ENCODE measurements around the gene GSTA1.
A peak's percentile ranks its signal among the peaks of the same experiment; 100 is the strongest.
"Not testable (repeated sequence)": the region's sequence is repeated elsewhere in the genome, so short reads cannot be mapped to it uniquely, and the experiment has no call there.

The GSTA1 gene

GRCh38 chr6:52803668-52804255 lies at the start of gene GSTA1:
Gene GSTA1 (minus strand): TSS chr6:52803816. CDS start chr6:52799267, 4,549 bp downstream.
- DNase-seq (ENCODE audit: low spot score), result not testable (repeated sequence)

DNA sequence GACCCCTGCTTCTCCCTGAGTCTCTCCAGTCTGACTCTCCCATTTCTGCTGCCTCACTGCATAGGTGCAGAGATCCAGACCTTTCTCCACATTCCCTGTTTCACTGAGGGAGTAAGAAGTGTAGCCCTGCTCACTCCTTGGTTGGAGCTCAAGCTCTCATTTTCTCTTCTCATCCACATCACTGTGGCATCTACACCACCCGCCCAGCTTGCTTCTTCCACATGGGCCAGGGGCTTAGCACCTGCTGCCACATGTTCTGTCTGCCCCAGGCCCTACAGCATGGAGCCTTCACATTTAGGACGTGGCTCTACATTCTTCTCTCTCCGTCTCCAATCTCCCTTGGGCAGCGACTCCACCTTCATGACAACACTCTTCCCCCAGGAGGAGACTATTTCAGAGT lies 45.5 kb upstream of the GSTA1 start:
- DNase-seq (ENCODE audit: low spot score), result no peak

- no peak for DNase-seq (ENCODE audit: low spot score)
Observed at GRCh38 chr6:52846002-52846401, 42.4 kb upstream of the GSTA1 start.

DNA sequence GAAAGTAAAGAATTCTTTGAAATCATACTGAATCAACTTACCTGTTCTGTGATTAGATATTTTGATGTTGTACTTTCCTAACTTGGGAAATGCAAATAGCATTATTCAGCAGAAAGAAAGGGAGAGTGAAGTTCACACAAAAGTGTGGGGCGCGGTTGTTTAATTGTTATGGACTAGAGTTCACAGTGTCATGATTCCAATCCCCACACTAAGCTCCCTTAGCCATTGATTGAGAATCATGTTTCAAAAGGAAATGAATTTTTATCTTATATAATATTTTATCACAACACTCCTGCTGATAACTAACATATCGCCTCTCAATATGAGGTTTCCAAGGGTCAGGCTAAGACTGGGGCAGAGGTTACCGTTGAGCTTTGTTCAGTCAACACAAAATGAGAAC lies 40.0 kb upstream of the GSTA1 start:
- no peak for DNase-seq (ENCODE audit: low spot score)

- no peak for DNase-seq (ENCODE audit: low spot score)
Observed at GRCh38 chr6:52840763-52841585, 37.4 kb upstream of the GSTA1 start, which contains the start of gene GSTA5. Gene GSTA5 (minus strand): TSS chr6:52840813.

DNA sequence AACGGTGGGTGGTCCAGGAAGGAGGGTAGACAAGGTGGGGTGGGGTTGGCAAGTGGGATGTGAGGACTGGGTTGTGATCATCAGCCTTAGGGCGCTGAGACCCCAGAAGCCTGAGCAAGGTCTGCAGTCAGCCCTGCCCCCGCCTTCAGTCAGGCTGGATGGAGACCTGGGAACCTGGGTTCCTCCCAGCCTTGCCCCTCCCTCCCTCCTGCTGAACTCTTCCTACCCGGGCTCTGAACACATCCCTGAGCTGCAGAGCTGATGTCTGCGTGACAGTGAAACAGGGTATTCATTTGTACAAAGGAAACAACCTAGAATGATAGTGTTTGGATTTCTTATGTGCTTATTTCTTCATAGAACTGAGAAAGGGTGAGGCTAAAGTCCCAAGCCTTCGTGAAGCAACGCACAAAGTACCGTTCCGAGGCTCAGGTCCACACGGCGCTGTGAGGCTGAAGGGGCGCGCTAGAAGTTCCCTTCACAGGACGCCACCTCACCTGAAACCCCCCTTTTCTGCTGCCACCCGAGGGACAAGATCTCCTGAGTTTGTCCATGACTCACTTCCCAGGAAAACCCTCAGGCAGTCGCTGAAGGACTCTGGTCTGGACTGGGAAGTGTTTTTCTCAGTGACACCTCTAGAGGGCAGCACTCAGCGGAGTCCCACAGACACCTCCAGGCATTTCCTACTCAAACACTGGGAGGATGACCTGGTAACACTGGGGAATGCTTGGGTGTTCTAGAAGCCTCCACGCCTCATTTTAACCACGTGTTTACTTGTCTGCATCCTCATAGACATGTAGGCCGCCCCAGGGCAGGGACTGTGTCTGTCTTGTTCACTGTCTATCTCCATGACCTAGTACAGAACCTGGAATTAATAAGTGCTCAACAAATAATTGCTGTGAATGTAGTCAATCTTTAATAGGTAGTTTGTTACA lies 35.8 kb upstream of the GSTA1 start:
- peak; percentile 82 for DNase-seq (ENCODE audit: low spot score)

DNA sequence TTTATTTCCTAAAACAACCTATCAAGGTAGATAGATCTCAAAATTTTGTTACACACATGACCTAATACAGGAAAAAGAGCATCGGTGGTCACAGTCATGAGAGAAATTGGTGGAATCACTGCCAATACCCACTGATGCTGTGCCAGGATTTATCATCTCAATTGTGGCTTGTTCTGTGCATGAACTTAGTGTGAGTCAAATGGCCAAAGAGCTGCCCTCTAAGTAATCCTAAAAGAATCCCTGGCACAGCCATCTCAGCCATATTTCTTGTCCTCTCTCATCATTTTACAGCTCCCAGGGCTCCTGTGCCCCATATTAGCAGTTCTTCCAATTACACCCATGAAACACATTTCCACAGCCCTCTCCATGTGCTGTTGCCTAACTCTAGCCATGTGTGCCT lies 30.9 kb upstream of the GSTA1 start:
- no peak for DNase-seq (ENCODE audit: low spot score)

GRCh38 chr6:52830869-52831268 lies 27.3 kb upstream of the GSTA1 start:
- DNase-seq (ENCODE audit: low spot score), result not testable (repeated sequence)

DNA sequence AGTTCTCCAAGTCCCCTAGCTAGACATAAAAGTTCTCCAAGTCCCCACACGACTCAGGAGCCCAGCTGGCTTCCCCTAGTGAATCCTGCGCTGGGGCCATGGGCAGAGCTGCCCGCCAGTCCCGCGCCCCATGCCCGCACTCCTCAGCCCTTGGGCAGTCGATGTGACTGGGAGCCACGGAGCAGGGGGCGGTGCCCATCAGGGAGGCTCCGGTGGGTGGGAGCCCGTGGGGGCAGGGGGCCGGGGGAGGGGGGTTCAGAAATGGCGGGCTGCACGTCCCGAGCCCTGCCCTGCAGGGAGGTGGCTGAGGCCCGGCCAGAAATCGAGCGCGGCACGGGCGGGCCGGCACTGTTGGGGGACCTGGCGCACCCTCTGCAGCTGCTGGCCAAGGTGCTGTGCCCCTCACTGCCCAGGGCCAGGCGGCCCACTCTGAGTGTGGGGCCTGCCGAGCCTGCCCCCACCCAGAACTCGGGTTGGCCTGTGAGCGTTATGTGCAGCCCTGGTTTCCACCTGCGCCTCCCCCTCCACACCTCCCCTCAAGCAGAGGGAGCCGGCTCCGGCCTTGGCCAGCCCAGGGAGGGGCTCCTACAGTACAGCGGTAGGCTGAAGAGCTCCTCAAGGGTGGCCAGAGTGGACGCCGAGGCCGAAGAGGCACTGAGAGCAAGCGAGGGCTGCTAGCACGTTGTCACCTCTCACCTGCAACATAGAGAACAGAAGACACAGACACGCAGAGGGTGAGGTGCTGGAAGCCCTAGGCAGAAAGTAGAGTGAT lies 25.6 kb upstream of the GSTA1 start:
- DNase-seq (ENCODE audit: low spot score), result no peak

DNA sequence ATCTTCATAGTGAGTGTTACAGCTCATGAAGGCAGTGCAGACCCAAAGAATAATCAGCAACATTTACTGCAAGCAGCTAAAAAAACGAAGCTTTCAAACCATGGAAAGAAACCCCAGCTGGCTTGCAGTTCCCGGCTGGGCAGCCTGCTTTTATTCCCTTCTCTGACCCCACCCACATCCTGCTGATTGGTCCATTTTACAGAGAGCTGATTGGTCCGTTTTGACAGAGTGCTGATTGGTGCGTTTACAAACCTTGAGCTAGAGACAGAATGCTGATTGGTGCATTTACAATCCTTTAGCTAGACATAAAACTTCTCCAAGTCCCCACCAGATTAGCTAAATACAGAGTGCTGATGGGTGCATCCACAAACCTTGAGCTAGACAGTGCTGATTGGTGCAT lies 25.0 kb upstream of the GSTA1 start:
- DNase-seq (ENCODE audit: low spot score), result not testable (repeated sequence)

DNA sequence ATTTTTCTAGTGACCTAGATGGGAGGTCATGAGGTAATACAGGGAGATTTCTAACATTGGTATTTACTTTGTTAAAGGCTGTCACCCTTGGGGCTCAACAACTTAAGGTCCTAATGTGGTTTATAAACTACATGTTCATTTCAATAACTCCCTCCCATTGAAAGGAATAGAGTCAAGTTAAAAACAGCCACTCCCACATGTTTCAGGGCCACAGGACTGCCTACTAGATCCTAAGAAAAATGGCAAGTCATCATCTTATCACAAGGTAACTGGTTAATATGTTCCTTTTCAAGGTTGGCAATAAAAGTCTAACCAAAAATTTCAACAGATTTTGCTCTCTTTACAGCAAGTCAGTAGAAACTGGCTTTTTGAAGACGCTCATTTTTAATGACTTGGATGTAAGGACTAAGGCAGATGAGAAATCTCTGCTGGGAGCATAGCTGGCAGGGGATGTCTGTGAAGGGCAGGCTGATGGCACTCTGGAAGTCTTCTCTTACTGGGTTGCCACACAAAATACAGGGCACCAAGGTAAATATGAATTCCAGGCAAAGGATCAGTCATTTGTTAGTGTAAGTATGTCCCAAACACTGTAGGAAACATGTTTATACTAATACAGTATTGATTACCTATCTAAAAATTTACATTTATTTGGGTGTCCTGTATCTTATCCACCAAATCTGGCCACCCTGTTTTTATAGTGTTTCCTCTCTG lies 23.6 kb upstream of the GSTA1 start:
- not testable (repeated sequence) for DNase-seq (ENCODE audit: low spot score)

DNA sequence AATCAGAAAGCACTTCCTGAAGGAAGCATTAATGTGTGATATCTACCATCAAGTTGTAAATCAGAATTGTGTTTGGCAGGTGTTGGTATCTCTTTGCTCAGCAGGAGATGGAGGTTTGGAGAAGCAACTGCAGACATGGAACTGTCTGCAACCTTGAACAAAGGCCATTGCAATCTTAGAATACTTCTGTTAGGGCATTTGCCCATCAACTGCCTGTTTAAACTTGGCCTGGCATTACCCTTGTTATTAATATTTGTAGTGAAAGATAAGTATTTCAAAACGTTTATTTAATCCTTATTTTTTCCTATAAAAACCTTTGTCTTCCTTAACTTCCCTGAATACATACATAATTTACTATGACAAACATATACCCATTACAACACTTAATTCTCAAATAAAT lies 22.9 kb upstream of the GSTA1 start:
- DNase-seq (ENCODE audit: low spot score), result no peak

DNA sequence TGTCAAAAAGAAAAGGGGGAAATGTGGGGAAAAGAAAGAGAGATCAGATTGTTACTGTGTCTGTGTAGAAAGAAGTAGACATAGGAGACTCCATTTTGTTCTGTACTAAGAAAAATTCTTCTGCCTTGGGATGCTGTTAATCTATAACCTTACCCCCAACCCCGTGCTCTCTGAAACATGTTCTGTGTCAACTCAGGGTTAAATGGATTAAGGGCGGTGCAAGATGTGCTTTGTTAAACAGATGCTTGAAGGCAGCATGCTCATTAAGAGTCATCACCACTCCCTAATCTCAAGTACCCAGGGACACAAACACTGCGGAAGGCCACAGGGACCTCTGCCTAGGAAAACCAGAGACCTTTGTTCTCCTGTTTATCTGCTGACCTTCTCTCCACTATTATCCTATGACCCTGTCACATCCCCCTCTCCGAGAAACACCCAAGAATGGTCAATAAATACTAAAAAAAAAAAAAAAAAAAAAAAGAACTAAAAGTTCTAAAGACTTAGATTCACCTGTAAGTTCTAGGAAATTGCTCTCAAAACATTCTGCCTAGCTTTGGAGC lies 22.4 kb upstream of the GSTA1 start:
- DNase-seq (ENCODE audit: low spot score), result not testable (repeated sequence)

- DNase-seq (ENCODE audit: low spot score), result not testable (repeated sequence)
Observed at GRCh38 chr6:52825270-52825793, 21.7 kb upstream of the GSTA1 start.

GRCh38 chr6:52821842-52822241 lies 18.2 kb upstream of the GSTA1 start:
- no peak for DNase-seq (ENCODE audit: low spot score)

DNA sequence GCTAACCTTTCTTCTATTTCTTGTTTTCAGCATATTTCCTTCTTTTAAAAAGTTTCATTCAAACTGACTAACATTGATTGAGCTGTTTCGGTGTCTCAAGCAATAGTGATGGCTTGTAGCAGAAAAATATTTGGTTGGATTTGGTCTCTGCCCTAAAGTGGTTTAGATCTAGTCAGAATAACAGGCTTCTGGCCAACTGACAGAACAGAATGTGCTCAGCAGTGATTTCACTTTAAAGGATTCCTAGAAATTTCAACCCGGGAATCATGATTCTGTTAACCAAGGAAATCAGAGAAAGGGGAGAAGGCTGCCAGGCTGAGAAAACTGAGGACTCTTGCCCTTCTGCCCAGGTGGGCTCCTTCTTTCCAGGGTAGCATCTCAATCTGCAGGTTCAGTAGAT lies 16.6 kb upstream of the GSTA1 start:
- no peak for DNase-seq (ENCODE audit: low spot score)

DNA sequence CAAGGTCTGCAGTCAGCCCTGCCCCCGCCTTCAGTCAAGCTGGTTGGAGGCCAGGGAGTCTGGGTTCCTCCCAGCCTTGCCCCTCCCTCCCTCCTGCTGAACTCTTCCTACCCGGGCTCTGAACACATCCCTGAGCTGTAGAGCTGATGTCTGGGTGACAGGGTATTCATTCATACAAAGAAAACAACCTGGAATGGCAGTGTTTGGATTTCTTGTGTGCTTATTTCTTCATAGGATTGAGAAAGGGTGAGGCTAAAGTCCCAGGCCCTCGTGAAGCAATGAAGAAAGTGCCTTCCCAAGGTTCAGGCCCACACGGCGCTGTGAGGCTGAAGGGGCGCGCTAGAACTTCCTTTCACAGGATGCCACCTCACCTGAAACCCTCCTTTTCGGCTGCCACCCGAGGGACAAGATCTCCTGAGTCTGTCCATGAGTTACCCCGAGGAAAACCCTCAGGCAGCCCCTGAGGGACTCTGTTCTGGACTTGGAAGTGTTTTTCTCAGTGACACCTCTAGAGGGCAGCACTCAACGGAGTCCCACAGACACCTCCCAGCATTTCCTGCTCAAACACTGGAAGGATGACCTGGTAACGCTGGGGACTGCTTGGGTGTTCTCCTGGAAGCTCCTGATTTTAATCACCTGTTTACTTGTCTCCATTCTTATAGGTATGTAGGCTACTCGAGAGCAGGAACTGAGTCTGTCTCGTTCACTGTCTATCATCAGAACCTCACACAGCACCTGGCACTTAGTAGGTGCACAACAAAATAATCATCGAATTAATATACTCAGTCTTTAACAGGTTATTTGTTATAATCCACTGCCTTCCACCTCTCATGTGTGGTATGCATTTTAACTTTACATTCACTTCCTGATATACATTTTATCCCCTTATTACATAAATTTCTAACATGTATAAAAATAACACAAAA lies 11.8 kb upstream of the GSTA1 start:
- DNase-seq (ENCODE audit: low spot score), result peak; percentile 78

DNA sequence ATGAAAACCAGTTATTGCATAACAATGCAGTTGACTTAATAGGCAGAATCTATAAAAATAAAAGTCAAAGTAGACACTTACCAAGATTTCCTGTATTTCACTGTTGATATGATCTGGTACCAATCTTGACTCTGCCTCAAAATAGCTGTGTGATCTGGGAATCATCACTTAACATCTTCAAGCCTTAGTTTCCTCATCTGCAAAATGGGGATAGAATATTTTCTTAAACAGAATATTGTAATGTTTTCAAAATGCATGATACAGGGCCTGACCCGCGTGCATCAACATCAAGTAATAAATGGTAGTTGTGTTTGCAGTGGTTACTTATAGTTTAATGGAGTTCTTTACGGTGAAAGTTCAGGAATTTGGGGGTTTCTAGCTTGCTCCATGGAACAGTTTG lies 10.9 kb upstream of the GSTA1 start:
- not testable (repeated sequence) for DNase-seq (ENCODE audit: low spot score)

GRCh38 chr6:52809777-52810176 lies 6.2 kb upstream of the GSTA1 start:
- DNase-seq (ENCODE audit: low spot score), result not testable (repeated sequence)

All from D341Med (cell line).